ENCODE measurements around the gene SIGLEC1.

Gene SIGLEC1

DNA sequence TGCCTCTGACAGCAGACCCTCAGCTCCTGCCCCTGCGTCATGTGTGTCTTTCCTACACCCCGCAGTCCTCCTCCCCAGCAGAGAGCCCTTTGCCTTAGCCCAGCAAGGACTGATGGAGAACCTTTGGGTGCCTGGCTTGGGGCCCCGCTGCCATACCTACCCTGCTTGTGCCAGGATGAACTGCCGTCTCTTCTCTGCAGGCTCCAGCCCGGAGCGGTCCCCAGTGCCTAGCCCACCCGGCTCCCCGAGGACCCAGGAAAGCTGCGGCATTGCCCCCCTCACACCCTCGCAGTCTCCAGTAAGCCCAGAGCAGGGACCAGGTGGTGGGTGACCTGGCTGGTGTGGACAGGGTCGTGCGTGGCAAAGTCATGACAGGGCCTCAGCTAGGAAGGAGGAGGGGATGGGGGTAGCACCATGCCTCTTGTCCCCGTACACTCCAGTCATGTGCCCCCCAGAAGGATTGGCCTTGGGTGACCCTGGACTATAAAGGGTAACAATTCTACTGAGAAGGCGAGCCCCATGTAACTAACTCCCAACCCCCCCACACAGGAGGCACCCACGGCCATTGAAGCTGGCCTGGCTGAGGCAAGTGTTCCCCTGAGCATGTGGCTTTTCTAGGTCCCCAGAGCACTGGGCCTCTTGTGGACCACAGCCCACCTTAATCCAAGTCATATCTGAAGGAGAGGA is 28.4 kb upstream of the SIGLEC1 start:
- Histone ChIP-seq H3K9me3 (ENCODE audit: control insufficient read depth, low read length) (no peaks in the 10 kb centered on the region), H3K4me3 (ENCODE audit: low read length) (no peak overlapping the region), H3K27me3 (ENCODE audit: control insufficient read depth, insufficient read depth, low read length) (no peaks in the 10 kb centered on the region), H3K4me1 (ENCODE audit: control insufficient read depth, insufficient read depth, low read length) (peaks cover 6% of the 10 kb centered on the region), H3K9ac (ENCODE audit: low read length) (no peak overlapping the region), H3K36me3 (ENCODE audit: control insufficient read depth, insufficient read depth, low read length) (no peaks in the 10 kb centered on the region)

DNA sequence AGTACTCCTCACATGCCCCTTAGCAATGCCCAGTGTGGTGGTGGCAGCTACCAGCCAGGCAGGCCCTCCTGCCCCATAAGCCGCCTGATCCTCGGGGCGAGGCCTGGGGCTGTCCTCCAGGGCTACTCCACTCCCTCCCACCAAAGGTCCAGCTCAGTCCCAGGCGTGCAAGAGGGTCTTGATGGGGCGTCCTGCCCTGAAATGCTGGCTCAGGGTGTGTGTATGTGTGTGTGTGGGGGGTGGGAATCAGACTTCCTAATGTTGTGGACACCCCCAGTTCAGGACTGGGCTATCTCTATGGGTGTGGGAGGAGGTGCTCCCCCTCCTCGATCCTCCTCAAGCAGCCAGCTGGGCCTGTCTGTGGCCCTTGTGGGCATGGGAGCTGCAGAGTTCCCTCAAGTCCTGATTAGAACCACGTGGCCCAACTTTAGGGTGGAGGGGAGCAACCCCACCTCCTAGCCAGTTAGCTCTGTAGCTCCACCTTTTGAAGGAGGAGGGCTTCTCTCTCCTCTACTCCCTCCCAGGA is 27.6 kb upstream of the SIGLEC1 start:
- Histone ChIP-seq H3K4me1 (ENCODE audit: control insufficient read depth, insufficient read depth, low read length) (peaks cover 7% of the 10 kb centered on the region), H3K9ac (ENCODE audit: low read length) (no peak overlapping the region)

DNA sequence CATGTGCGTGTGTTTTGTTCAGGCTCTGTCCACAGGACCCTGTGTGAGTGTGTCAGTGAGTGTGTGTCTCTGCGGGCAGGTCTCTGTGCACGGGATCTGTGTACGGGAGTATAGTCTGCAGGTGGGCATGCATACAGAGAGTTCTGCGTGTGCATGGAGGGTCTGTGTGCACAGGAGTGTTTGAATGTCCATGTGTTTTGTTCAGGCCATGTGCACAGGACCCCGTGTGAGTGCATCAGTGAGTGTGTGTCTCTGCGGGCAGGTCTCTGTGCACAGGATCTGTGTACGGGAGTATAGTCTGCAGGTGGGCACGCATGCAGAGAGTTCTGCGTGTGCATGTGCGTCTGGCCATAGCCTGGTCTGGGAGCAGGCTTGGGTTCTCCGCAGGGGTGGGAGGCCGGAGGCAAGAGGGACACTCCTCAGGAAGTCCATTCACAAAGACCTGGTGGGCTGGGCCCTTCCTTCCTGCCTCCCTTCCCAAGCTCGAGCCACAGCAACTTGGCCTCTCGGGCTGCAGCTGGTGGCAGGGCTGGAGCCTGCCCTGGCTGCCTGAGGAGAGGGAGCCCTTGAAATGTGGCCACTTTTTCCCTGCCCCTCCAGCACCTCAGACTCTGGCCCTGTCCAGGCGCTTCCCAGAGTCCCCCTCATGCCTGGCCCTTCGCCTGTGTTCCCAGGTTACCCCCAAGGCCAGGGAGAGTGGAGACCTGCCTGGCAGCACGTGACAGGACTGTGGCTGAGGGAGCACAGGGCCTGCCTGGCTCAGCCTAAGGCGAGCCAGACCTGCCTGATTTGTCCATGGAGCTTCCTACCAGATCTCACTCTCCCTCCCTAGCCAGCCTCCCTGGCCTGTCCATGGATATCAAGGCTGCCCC is 26.9 kb upstream of the SIGLEC1 start:
- H3K36me3 ChIP-seq (ENCODE audit: control insufficient read depth, insufficient read depth, low read length), result no peaks in the 10 kb centered on the region
- H3K27me3 ChIP-seq (ENCODE audit: control insufficient read depth, insufficient read depth, low read length), result no peaks in the 10 kb centered on the region
- H3K9ac ChIP-seq (ENCODE audit: low read length), result no peak overlapping the region
- no peak overlapping the region for H3K4me3 ChIP-seq (ENCODE audit: low read length)
- no peaks in the 10 kb centered on the region for H3K9me3 ChIP-seq (ENCODE audit: control insufficient read depth, low read length)
- H3K4me1 ChIP-seq (ENCODE audit: control insufficient read depth, insufficient read depth, low read length), result peaks cover 8% of the 10 kb centered on the region

More for the DNA sequence above, 27.6 kb upstream of the SIGLEC1 start:
- no peaks in the 10 kb centered on the region for H3K9me3 ChIP-seq (ENCODE audit: control insufficient read depth, low read length)
- H3K4me3 ChIP-seq (ENCODE audit: low read length), result no peak overlapping the region
- H3K27me3 ChIP-seq (ENCODE audit: control insufficient read depth, insufficient read depth, low read length), result no peaks in the 10 kb centered on the region
- H3K36me3 ChIP-seq (ENCODE audit: control insufficient read depth, insufficient read depth, low read length), result no peaks in the 10 kb centered on the region

- Histone ChIP-seq H3K4me3 (ENCODE audit: low read length) (no peak overlapping the region), H3K27me3 (ENCODE audit: control insufficient read depth, insufficient read depth, low read length) (peaks cover 5% of the 10 kb centered on the region), H3K9ac (ENCODE audit: low read length) (no peak overlapping the region), H3K9me3 (ENCODE audit: control insufficient read depth, low read length) (no peaks in the 10 kb centered on the region), H3K4me1 (ENCODE audit: control insufficient read depth, insufficient read depth, low read length) (peaks cover 17% of the 10 kb centered on the region), H3K36me3 (ENCODE audit: control insufficient read depth, insufficient read depth, low read length) (no peaks in the 10 kb centered on the region)
Measured at GRCh38 chr20:3738111-3739053, 26.0 kb upstream of the SIGLEC1 start.

DNA sequence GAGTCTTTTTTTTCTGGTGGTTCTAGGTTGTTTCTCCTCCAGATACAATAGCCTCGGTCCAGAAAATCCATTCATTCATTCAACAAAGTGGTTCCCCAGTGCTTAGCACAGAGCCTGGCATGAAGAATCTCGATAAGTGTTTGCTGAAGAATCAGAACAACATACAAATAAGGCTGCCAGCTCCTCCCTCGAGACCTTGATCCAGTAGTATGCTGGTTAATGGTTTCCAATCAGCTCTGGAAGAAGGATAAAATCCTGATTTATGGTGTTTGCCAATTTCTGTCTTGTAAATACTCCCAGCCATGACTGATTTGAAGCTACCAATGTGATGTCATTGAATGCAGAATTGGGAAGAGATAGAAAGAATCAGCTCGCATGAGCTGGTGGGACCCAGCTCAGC is 23.4 kb upstream of the SIGLEC1 start:
- H3K9me3 ChIP-seq (ENCODE audit: control insufficient read depth, low read length), result no peaks in the 10 kb centered on the region
- H3K9ac ChIP-seq (ENCODE audit: low read length), result no peak overlapping the region
- H3K36me3 ChIP-seq (ENCODE audit: control insufficient read depth, insufficient read depth, low read length), result no peaks in the 10 kb centered on the region
- H3K4me1 ChIP-seq (ENCODE audit: control insufficient read depth, insufficient read depth, low read length), result peaks cover 24% of the 10 kb centered on the region
- H3K27me3 ChIP-seq (ENCODE audit: control insufficient read depth, insufficient read depth, low read length), result peaks cover 22% of the 10 kb centered on the region
- no peak overlapping the region for H3K4me3 ChIP-seq (ENCODE audit: low read length)

- no peak overlapping the region for H3K4me3 ChIP-seq (ENCODE audit: low read length)
Measured at GRCh38 chr20:3734111-3734843, 21.9 kb upstream of the SIGLEC1 start.

GRCh38 chr20:3733119-3733995 is 21.0 kb upstream of the SIGLEC1 start:
- H3K36me3 ChIP-seq (ENCODE audit: control insufficient read depth, insufficient read depth, low read length), result no peaks in the 10 kb centered on the region
- peak overlapping the region; percentile 22 for H3K9ac ChIP-seq (ENCODE audit: low read length)
- H3K4me1 ChIP-seq (ENCODE audit: control insufficient read depth, insufficient read depth, low read length), result peaks cover 24% of the 10 kb centered on the region
- peaks cover 25% of the 10 kb centered on the region for H3K27me3 ChIP-seq (ENCODE audit: control insufficient read depth, insufficient read depth, low read length)
- no peaks in the 10 kb centered on the region for H3K9me3 ChIP-seq (ENCODE audit: control insufficient read depth, low read length)
- no peak overlapping the region for H3K4me3 ChIP-seq (ENCODE audit: low read length)

More at GRCh38 chr20:3734111-3734843, 21.9 kb upstream of the SIGLEC1 start:
- H3K9me3 ChIP-seq (ENCODE audit: control insufficient read depth, low read length), result no peaks in the 10 kb centered on the region
- H3K9ac ChIP-seq (ENCODE audit: low read length), result no peak overlapping the region
- H3K27me3 ChIP-seq (ENCODE audit: control insufficient read depth, insufficient read depth, low read length), result peaks cover 22% of the 10 kb centered on the region
- H3K4me1 ChIP-seq (ENCODE audit: control insufficient read depth, insufficient read depth, low read length), result peaks cover 24% of the 10 kb centered on the region
- H3K36me3 ChIP-seq (ENCODE audit: control insufficient read depth, insufficient read depth, low read length), result no peaks in the 10 kb centered on the region

GRCh38 chr20:3732327-3733118 is 20.1 kb upstream of the SIGLEC1 start, which contains the start of gene HSPA12B:
HSPA12B (plus strand) TSS chr20:3732685; CDS start chr20:3738675, 5,990 bp downstream.
- H3K9me3 ChIP-seq (ENCODE audit: control insufficient read depth, low read length), result no peaks in the 10 kb centered on the region
- no peak within 1 kb of the TSS for H3K4me3 ChIP-seq (ENCODE audit: low read length)
- H3K9ac ChIP-seq (ENCODE audit: low read length), result peak within 1 kb of the TSS; percentile 22
- H3K4me1 ChIP-seq (ENCODE audit: control insufficient read depth, insufficient read depth, low read length), result peaks cover 24% of the 10 kb centered on the region
- no peaks in the 10 kb centered on the region for H3K36me3 ChIP-seq (ENCODE audit: control insufficient read depth, insufficient read depth, low read length)
- H3K27me3 ChIP-seq (ENCODE audit: control insufficient read depth, insufficient read depth, low read length), result peaks cover 25% of the 10 kb centered on the region

DNA sequence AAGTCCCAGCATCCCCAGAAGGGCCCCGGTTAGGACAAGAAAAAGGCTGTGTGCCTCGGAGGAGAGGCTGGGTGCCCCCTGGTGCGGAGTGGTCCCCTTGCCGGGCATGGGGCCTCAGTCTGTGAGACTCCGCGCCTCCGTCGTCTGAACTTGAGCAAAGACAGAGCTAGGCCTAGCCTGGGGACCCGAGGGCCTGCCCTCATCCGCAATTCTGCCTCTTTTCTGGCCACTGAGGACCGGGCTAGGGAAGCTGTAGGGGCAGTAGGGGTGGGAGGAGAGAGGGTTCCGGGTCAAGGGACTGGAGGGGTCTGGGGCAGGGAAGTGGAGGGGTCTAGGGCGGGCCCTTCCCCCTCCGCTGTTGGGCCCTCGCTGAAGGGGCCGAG is 19.5 kb upstream of the SIGLEC1 start:
- H3K9ac ChIP-seq (ENCODE audit: low read length), result no peak overlapping the region
- H3K27me3 ChIP-seq (ENCODE audit: control insufficient read depth, insufficient read depth, low read length), result peaks cover 25% of the 10 kb centered on the region
- peaks cover 24% of the 10 kb centered on the region for H3K4me1 ChIP-seq (ENCODE audit: control insufficient read depth, insufficient read depth, low read length)

More for the DNA sequence above, 19.5 kb upstream of the SIGLEC1 start:
- H3K36me3 ChIP-seq (ENCODE audit: control insufficient read depth, insufficient read depth, low read length), result no peaks in the 10 kb centered on the region
- no peaks in the 10 kb centered on the region for H3K9me3 ChIP-seq (ENCODE audit: control insufficient read depth, low read length)
- H3K4me3 ChIP-seq (ENCODE audit: low read length), result no peak overlapping the region
